ENCODE measurements around the gene RPS14. TPM values are rescaled to one million over a fixed set of nuclear protein-coding genes. Genes with fewer than 3 reads are reported as not detected.
"Not testable (repeated sequence)": the region's sequence is repeated elsewhere in the genome, so short reads cannot be mapped to it uniquely, and the experiment has no call there.

Gene RPS14
- total and polyA plus RNA-seq, 2 of the 4 experiments (the other 2 are of a cell fraction), result 6,296 to 7,310 TPM

DNA sequence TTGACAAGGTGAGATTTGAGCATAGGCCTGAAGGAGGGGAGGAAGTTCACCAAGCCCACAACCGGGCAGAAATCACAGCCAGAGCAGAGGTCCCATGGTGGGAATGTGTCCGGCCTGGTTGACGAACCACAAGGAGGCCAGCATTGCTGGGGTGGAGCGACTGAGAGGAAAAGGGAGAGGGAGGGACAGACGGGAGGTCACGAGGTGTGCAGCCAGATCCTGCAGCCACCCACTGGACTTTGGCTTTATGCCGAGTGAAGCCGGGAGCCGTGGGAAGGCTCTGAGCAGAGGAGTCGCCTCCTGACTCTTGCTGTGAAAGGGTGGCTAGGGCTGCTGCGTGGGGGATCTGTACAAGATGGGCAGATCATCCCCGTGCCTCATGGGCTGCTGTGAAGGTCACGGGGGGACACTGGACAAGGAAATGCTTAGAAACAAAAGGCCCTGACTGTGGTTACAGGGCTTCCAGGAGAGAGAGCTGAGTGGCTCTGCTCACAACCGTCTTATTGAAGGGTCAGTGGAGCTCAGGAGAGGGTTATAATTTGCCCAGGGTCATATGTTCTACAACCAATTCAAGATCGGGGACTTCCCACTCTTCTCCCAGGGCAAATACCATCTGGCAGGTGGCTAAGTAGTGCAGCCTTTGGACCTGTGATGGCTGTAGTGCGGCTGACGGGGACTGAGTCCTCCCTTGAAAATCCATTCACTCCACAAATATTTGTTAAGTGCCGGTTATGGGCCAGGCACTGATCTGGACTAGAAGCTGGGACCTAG, 21.2 kb downstream of the RPS14 start:
- Histone ChIP-seq H4K8ac (ENCODE audit: low read depth in 2 of 2, low read length in 2 of 2) (no peak overlapping the region; a peak in 1 of 4 replicates), H3K18ac (ENCODE audit: low read depth, low read length) (no peak overlapping the region), H3K56ac (ENCODE audit: extremely low read depth, insufficient read depth, low read length) (no peak overlapping the region), H3K23ac (ENCODE audit: low read depth, low read length) (no peak overlapping the region), H3K4me2 (ENCODE audit: low read depth, low read length) (no peak overlapping the region), H2BK120ac (ENCODE audit: low read depth, low read length) (no peak overlapping the region), H3K9ac (ENCODE audit: low read depth, low read length) (no peak overlapping the region), H3K4ac (ENCODE audit: low read depth, low read length) (peak overlapping the region; percentile 23; the same call in 1 of the 2 replicates), H4K20me1 (ENCODE audit: insufficient read depth, low read length) (no peaks in the 10 kb centered on the region), H2BK15ac (ENCODE audit: low read depth, low read length) (no peak overlapping the region), H3K9me3 (ENCODE audit: control insufficient read depth, insufficient read depth, low read length) (no peaks in the 10 kb centered on the region), H2AK9ac (replicated peaks; ENCODE audit: low read depth, low read length, poor library complexity) (no peak overlapping the region), H3K27me3 (ENCODE audit: control insufficient read depth, insufficient read depth, low read length) (no peaks in the 10 kb centered on the region), H2AFZ (replicated peaks; ENCODE audit: low read length, poor library complexity) (peak overlapping the region; percentile 68), H3K4me1 (ENCODE audit: control insufficient read depth, insufficient read depth, low read length) (no peaks in the 10 kb centered on the region), H4K5ac (ENCODE audit: low read depth, low read length) (no peak overlapping the region), H3K14ac (replicated peaks; ENCODE audit: low read depth, low read length) (peak overlapping the region; percentile 52; the same call in 1 of the 2 replicates), H2AK5ac (ENCODE audit: low read depth, low read length) (peak overlapping the region; percentile 30; the same call in 1 of the 2 replicates), H3K27ac (ENCODE audit: insufficient read depth, low read length) (no peak overlapping the region), H2BK20ac (ENCODE audit: low read depth, low read length) (no peak overlapping the region), H2BK5ac (ENCODE audit: low read depth, low read length, poor library complexity, severe bottlenecking) (no peak overlapping the region), H4K91ac (ENCODE audit: insufficient read depth, low read depth, low read length) (no peak overlapping the region), H3K4me3 (ENCODE audit: insufficient read depth, low read depth, low read length) (no peak overlapping the region), H3K79me1 (ENCODE audit: low read depth in 1 of 2, low read length in 2 of 2) (no peaks in the 10 kb centered on the region), H3K36me3 (ENCODE audit: control insufficient read depth, insufficient read depth, low read length) (no peaks in the 10 kb centered on the region), H3K9me1 (ENCODE audit: insufficient read depth, low read length) (no peaks in the 10 kb centered on the region; the same call in 1 of the 2 replicates)
- in situ Hi-C loops (cut with MboI; ENCODE audit: low sequenced_read_pairs) (loop anchor here (25.0 kb wide), 2 partner anchors 591 to 791 kb away; no protein-coding TSS in a partner anchor), dilution Hi-C loops (cut with HindIII; ENCODE audit: low sequenced_read_pairs, unreplicated experiment) (no loop called here), intact Hi-C loops (cut with micrococcal nuclease) (no loop called here)
- TF ChIP-seq RCOR1 (IDR thresholded peaks at IDR 0.05; ENCODE audit: insufficient replicate concordance, low read length), result no peak
- BruUV-seq (replicated peaks), result no TSS peak
- POLR2A ChIA-PET (ENCODE audit: unreplicated experiment), result no interaction called here
- WGBS, 2 experiments (ENCODE audit: extremely low coverage in 2 of 2, insufficient read length in 1 of 2), result 60% methylated on average over 9 of the region's 18 CpGs; no CpG with 5 or more reads in 1 of the 2 experiments
- DNase-seq (no peak), ATAC-seq (ENCODE audit: low read depth) (peak; percentile 35)
- CTCF ChIA-PET, result no interaction called here

DNA sequence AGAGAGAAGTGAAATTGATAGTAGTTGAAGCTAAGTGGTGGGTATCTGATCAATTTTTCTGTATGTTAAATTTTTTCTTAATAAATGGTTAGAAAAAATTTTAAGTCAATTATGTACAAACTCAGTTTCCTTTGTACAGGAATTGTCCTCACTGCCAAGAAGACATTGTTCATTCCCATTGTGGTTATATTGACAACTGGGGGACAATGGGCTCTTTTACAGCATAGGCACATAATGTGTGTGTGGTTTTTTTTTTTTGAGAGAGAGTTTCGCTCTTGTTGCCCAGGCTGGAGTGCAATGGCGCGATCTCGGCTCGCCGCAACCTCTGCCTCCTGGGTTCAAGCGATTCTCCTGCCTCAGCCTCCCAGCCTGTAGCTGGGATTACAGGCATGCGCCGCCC, 23.4 kb downstream of the RPS14 start:
- BruUV-seq (replicated peaks); H3K36me3 ChIP-seq (ENCODE audit: control insufficient read depth, insufficient read depth, low read length); H4K5ac ChIP-seq (ENCODE audit: low read depth, low read length); H3K9me1 ChIP-seq (ENCODE audit: insufficient read depth, low read length); H2AK5ac ChIP-seq (ENCODE audit: low read depth, low read length); ATAC-seq (ENCODE audit: low read depth); H3K79me1 ChIP-seq (ENCODE audit: low read depth in 1 of 2, low read length in 2 of 2); H2BK5ac ChIP-seq (ENCODE audit: low read depth, low read length, poor library complexity, severe bottlenecking); H3K9me3 ChIP-seq (ENCODE audit: control insufficient read depth, insufficient read depth, low read length); H3K23ac ChIP-seq (ENCODE audit: low read depth, low read length); H2AK9ac ChIP-seq (replicated peaks; ENCODE audit: low read depth, low read length, poor library complexity); H4K20me1 ChIP-seq (ENCODE audit: insufficient read depth, low read length); H3K4ac ChIP-seq (ENCODE audit: low read depth, low read length); H3K4me2 ChIP-seq (ENCODE audit: low read depth, low read length); H3K27me3 ChIP-seq (ENCODE audit: control insufficient read depth, insufficient read depth, low read length); H3K18ac ChIP-seq (ENCODE audit: low read depth, low read length); H4K8ac ChIP-seq (ENCODE audit: low read depth in 2 of 2, low read length in 2 of 2); H3K56ac ChIP-seq (ENCODE audit: extremely low read depth, insufficient read depth, low read length); H3K27ac ChIP-seq (ENCODE audit: insufficient read depth, low read length); H3K14ac ChIP-seq (replicated peaks; ENCODE audit: low read depth, low read length); H2AFZ ChIP-seq (replicated peaks; ENCODE audit: low read length, poor library complexity); H3K4me1 ChIP-seq (ENCODE audit: control insufficient read depth, insufficient read depth, low read length); H3K9ac ChIP-seq (ENCODE audit: low read depth, low read length); H4K91ac ChIP-seq (ENCODE audit: insufficient read depth, low read depth, low read length); H3K4me3 ChIP-seq (ENCODE audit: insufficient read depth, low read depth, low read length); dilution Hi-C loops (cut with HindIII; ENCODE audit: low sequenced_read_pairs, unreplicated experiment); intact Hi-C loops (cut with micrococcal nuclease); DNase-seq; H2BK120ac ChIP-seq (ENCODE audit: low read depth, low read length); H2BK20ac ChIP-seq (ENCODE audit: low read depth, low read length); H2BK15ac ChIP-seq (ENCODE audit: low read depth, low read length); POLR2A ChIA-PET (ENCODE audit: unreplicated experiment): not testable (repeated sequence)
- WGBS, 2 experiments (ENCODE audit: extremely low coverage in 2 of 2, insufficient read length in 1 of 2), result no CpG with 5 or more reads among the region's 9 CpGs
- CTCF ChIA-PET, result interaction anchor here (0.7 kb wide), 1 partner anchor 589 kb away, joined by 4 read pairs; no protein-coding TSS in a partner anchor
- in situ Hi-C loops (cut with MboI; ENCODE audit: low sequenced_read_pairs), result loop anchor here (25.0 kb wide), 2 partner anchors 589 to 789 kb away; no protein-coding TSS in a partner anchor
